Astrocyte of the cerebellum (primary cell): ENCODE results near the gene SVBP.
A peak's percentile ranks its signal among the peaks of the same experiment; 100 is the strongest.

Source experiments
- DNase-seq: peaks from one replicate; pipeline ENCODE4 v3.0.0-alpha.2; 2011; ENCODE audit warnings: low read depth
- H3K4me3 ChIP-seq: 2 replicates; pipeline ENCODE4 v1.5.1; 2011; ENCODE audit warnings: mild to moderate bottlenecking, low read depth, low read length, moderate library complexity
- CTCF ChIP-seq: IDR thresholded peaks from 2 replicates; pipeline ENCODE4 v1.5.1; 2012; ENCODE audit warnings: low read length, low read depth, moderate library complexity, mild to moderate bottlenecking; ENCODE audit errors: missing control alignments
- in situ Hi-C: cut with HindIII; loops from 2 replicates; pipeline ENCODE4 v1.10.0; 2017; ENCODE audit warnings: low sequenced_read_pairs

SVBP gene

GRCh38 chr1:42847111-42847595 lies 30.0 kb upstream of the SVBP start:
- in situ Hi-C loops, result no loop called here
- no peak for DNase-seq
- TF ChIP-seq CTCF, result no peak
- peak overlapping the region; percentile 70 for H3K4me3 ChIP-seq

GRCh38 chr1:42846257-42847110 lies 29.3 kb upstream of the SVBP start, which contains the start of gene ZNF691:
Gene ZNF691, plus strand, starts transcription at chr1:42846613. Its CDS starts 3,046 bp downstream, at chr1:42849659.
- peak within 1 kb of the TSS; percentile 70 for H3K4me3 ChIP-seq
- in situ Hi-C loops, result no loop called here
- peak; percentile 95 for DNase-seq
- TF ChIP-seq CTCF, result peak; percentile 64

- no peak for DNase-seq
- peak overlapping the region; percentile 70 for H3K4me3 ChIP-seq
- in situ Hi-C loops, result no loop called here
- no peak for TF ChIP-seq CTCF
Observed at GRCh38 chr1:42845866-42846256, 28.7 kb upstream of the SVBP start.

- TF ChIP-seq CTCF, result no peak
- DNase-seq, result no peak
- no peak overlapping the region for H3K4me3 ChIP-seq
- in situ Hi-C loops, result no loop called here
Observed at GRCh38 chr1:42845193-42845592, 28.0 kb upstream of the SVBP start.

- no peak overlapping the region for H3K4me3 ChIP-seq
- no peak for TF ChIP-seq CTCF
- DNase-seq, result no peak
- in situ Hi-C loops, result no loop called here
Observed at GRCh38 chr1:42844592-42845140, 27.5 kb upstream of the SVBP start.

- no peak for DNase-seq
- TF ChIP-seq CTCF, result no peak
- in situ Hi-C loops, result no loop called here
- H3K4me3 ChIP-seq, result no peak overlapping the region
Observed at GRCh38 chr1:42841440-42842147, 24.4 kb upstream of the SVBP start.
